HEK293T (cell line): ENCODE results near the gene LVRN.

ENCODE experiments used
- BHLHE40 ChIP-seq: fragments of 450-650 bp; IDR thresholded peaks from 2 replicates; pipeline ENCODE4 v1.6.1; 2016; ENCODE audit warnings: mild to moderate bottlenecking, moderate library complexity, borderline replicate concordance
- ELF4 ChIP-seq: fragments of 450-650 bp; IDR thresholded peaks from 2 replicates; pipeline ENCODE4 v1.6.1; 2017; ENCODE audit warnings: antibody characterized with exemption
- FOXA1 ChIP-seq: fragments of 450-650 bp; IDR thresholded peaks from 2 replicates; pipeline ENCODE4 v1.6.1; 2016; ENCODE audit warnings: mild to moderate bottlenecking
- FOXM1 ChIP-seq: fragments of 450-650 bp; IDR thresholded peaks from 2 replicates; pipeline ENCODE4 v1.6.1; 2017; ENCODE audit warnings: mild to moderate bottlenecking, borderline replicate concordance
- HDGF ChIP-seq: fragments of 450-650 bp; IDR thresholded peaks from 2 replicates; pipeline ENCODE4 v1.6.1; 2017; ENCODE audit warnings: antibody characterized with exemption, borderline replicate concordance
- LEF1 ChIP-seq: fragments of 450-650 bp; IDR thresholded peaks from 2 replicates; pipeline ENCODE4 v1.6.1; 2017; ENCODE audit warnings: mild to moderate bottlenecking, borderline replicate concordance
- SP1 ChIP-seq: fragments of 450-650 bp; IDR thresholded peaks from 2 replicates; pipeline ENCODE4 v1.6.1; 2017
- TARDBP ChIP-seq: fragments of 450-650 bp; IDR thresholded peaks from 2 replicates; pipeline ENCODE4 v1.6.1; 2016
- ZNF384 ChIP-seq: fragments of 450-650 bp; IDR thresholded peaks from 2 replicates; pipeline ENCODE4 v1.6.1; 2016

DNA sequence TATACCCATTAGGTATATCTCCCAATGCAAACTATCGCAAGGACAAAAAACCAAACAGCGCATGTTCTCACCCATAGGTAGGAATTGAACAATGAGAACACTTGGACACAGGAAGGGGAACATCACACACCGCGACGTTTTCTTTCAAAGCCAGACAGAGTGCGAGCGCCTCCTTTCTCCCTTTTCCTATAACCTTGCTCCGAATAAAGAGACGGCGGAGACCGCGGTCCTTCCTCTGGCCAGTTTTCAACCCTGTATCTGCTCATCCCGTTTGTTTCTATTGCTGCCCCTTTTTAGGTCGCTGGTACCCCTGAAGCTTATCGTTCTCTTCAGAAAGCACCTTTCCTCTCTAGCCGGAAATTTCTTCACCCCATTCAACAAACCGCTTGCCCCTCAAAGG, 1.3 kb downstream of the LVRN start:
- TF ChIP-seq ELF4 (no peak), BHLHE40 (no peak), FOXA1 (no peak), LEF1 (no peak), HDGF (no peak), ZNF384 (no peak), FOXM1 (no peak), SP1 (no peak), TARDBP (no peak)
